SK-N-MC (cell line): ENCODE measurements around the gene PSMD13.
"Not testable (repeated sequence)": the region's sequence is repeated elsewhere in the genome, so short reads cannot be mapped to it uniquely, and the experiment has no call there.

Experiments used
- DNase-seq: peaks from one replicate; pipeline ENCODE4 v3.0.0-alpha.2; 2011; ENCODE audit warnings: low read depth, low spot score
- H3K27ac ChIP-seq: fragments of 200-600 bp; sonication (generic); 2 replicates; pipeline ENCODE4 v1.5.1; 2016; ENCODE audit warnings: mixed run types
- H3K36me3 ChIP-seq: fragments of 200-600 bp; sonication (generic); 2 replicates; pipeline ENCODE4 v1.6.1; 2017; ENCODE audit warnings: antibody characterized with exemption, low read length, mixed read lengths; ENCODE audit not compliant: insufficient read depth
- H3K4me3 ChIP-seq: fragments of 200-600 bp; sonication (generic); 2 replicates; pipeline ENCODE4 v1.5.1; 2016
- H3K9ac ChIP-seq: fragments of 200-600 bp; sonication (generic); 2 replicates; pipeline ENCODE4 v1.8.0; 2017; ENCODE audit warnings: mixed run types, mixed read lengths; ENCODE audit not compliant: insufficient read length
- H3K9me3 ChIP-seq: fragments of 200-600 bp; sonication (generic); 2 replicates; pipeline ENCODE4 v1.6.1; 2017; ENCODE audit warnings: low read depth, mild to moderate bottlenecking, antibody characterized with exemption, low read length, moderate library complexity, mixed read lengths
- EZH2 ChIP-seq: fragments of 200-600 bp; sonication (generic); IDR thresholded peaks from one replicate; pipeline ENCODE4 v1.6.1; 2017; ENCODE audit warnings: antibody characterized with exemption
- FOXP2 ChIP-seq: optimal IDR thresholded peaks from 2 replicates; pipeline ENCODE3; 2011; ENCODE audit warnings: mild to moderate bottlenecking, moderate library complexity; ENCODE audit not compliant: insufficient read depth; ENCODE audit errors: extremely low read length, control extremely low read depth
- POLR2AphosphoS5 ChIP-seq: IDR thresholded peaks from 2 replicates; pipeline ENCODE4 v1.6.1; 2012; ENCODE audit warnings: mild to moderate bottlenecking, low read depth, low read length, borderline replicate concordance

PSMD13 gene

GRCh38 chr11:235180-235579 is 1.6 kb upstream of the PSMD13 start:
- no peak overlapping the region for H3K27ac ChIP-seq
- peak overlapping the region; percentile 91 for H3K4me3 ChIP-seq
- H3K9ac ChIP-seq: no peak overlapping the region
- H3K9me3 ChIP-seq: no peaks in the 10 kb centered on the region
- TF ChIP-seq POLR2AphosphoS5 (no peak), EZH2 (no peak), FOXP2 (no peak)
- DNase-seq: no peak
- peaks cover 13% of the 10 kb centered on the region for H3K36me3 ChIP-seq

GRCh38 chr11:235609-235996 is 1.2 kb upstream of the PSMD13 start:
- H3K27ac ChIP-seq: no peak overlapping the region
- peak overlapping the region; percentile 91 for H3K4me3 ChIP-seq
- H3K9ac ChIP-seq: peak overlapping the region; percentile 78
- no peak for DNase-seq
- peaks cover 17% of the 10 kb centered on the region for H3K36me3 ChIP-seq
- TF ChIP-seq FOXP2: no peak
- no peak for TF ChIP-seq POLR2AphosphoS5
- no peak for TF ChIP-seq EZH2
- H3K9me3 ChIP-seq: no peaks in the 10 kb centered on the region

- no peak for DNase-seq
- Histone ChIP-seq H3K27ac (peak within 1 kb of the TSS; percentile 76), H3K36me3 (peaks cover 18% of the 10 kb centered on the region), H3K9ac (peak within 1 kb of the TSS; percentile 92), H3K9me3 (no peaks in the 10 kb centered on the region), H3K4me3 (peak within 1 kb of the TSS; percentile 91)
- TF ChIP-seq POLR2AphosphoS5 (peak; percentile 64; the same call in 1 of the 2 replicates), EZH2 (no peak), FOXP2 (no peak)
Observed at GRCh38 chr11:235997-236773, 591 bp upstream of the PSMD13 start, which contains the start of gene SIRT3. TSS of gene SIRT3 (minus strand) at chr11:236342. CDS start at chr11:236328, 14 bp downstream.

- DNase-seq, H3K9me3 ChIP-seq, H3K27ac ChIP-seq: not testable (repeated sequence)
- Histone ChIP-seq H3K9ac (peak overlapping the region; percentile 92), H3K4me3 (peak overlapping the region; percentile 78; the same call in 1 of the 2 replicates), H3K36me3 (peaks cover 38% of the 10 kb centered on the region)
Observed at GRCh38 chr11:238346-238745, 1.6 kb downstream of the PSMD13 start.

GRCh38 chr11:240315-240714 is 3.5 kb downstream of the PSMD13 start:
- Histone ChIP-seq H3K4me3 (no peak overlapping the region), H3K36me3 (peaks cover 58% of the 10 kb centered on the region)

GRCh38 chr11:241634-242033 is 4.9 kb downstream of the PSMD13 start:
- TF ChIP-seq EZH2 (no peak), FOXP2 (no peak), POLR2AphosphoS5 (no peak)
- no peak overlapping the region for H3K9ac ChIP-seq
- H3K36me3 ChIP-seq: peaks cover 71% of the 10 kb centered on the region
- no peak overlapping the region for H3K27ac ChIP-seq
- H3K9me3 ChIP-seq: no peaks in the 10 kb centered on the region
- no peak overlapping the region for H3K4me3 ChIP-seq
- DNase-seq: no peak

More at GRCh38 chr11:240315-240714, 3.5 kb downstream of the PSMD13 start:
- H3K9me3 ChIP-seq: no peaks in the 10 kb centered on the region
- H3K9ac ChIP-seq: no peak overlapping the region
- DNase-seq: no peak
- TF ChIP-seq POLR2AphosphoS5 (no peak), FOXP2 (no peak), EZH2 (no peak)
- no peak overlapping the region for H3K27ac ChIP-seq

- Histone ChIP-seq H3K36me3 (peaks cover 90% of the 10 kb centered on the region), H3K27ac (no peak overlapping the region), H3K9me3 (no peaks in the 10 kb centered on the region), H3K4me3 (no peak overlapping the region), H3K9ac (no peak overlapping the region)
- TF ChIP-seq FOXP2: no peak
- TF ChIP-seq EZH2: no peak
- no peak for TF ChIP-seq POLR2AphosphoS5
- no peak for DNase-seq
Observed at GRCh38 chr11:244376-244775, 7.6 kb downstream of the PSMD13 start.

- no peak for DNase-seq
- TF ChIP-seq FOXP2 (no peak), POLR2AphosphoS5 (no peak), EZH2 (no peak)
- H3K9me3 ChIP-seq: no peaks in the 10 kb centered on the region
- H3K9ac ChIP-seq: no peak overlapping the region
- H3K4me3 ChIP-seq: no peak overlapping the region
- no peak overlapping the region for H3K27ac ChIP-seq
- peaks cover 86% of the 10 kb centered on the region for H3K36me3 ChIP-seq
Observed at GRCh38 chr11:249062-249461, 12.3 kb downstream of the PSMD13 start.

GRCh38 chr11:250274-250673 is 13.5 kb downstream of the PSMD13 start:
- Histone ChIP-seq H3K27ac (no peak overlapping the region), H3K9ac (no peak overlapping the region), H3K36me3 (peaks cover 74% of the 10 kb centered on the region), H3K4me3 (no peak overlapping the region), H3K9me3 (no peaks in the 10 kb centered on the region)
- TF ChIP-seq POLR2AphosphoS5 (no peak), FOXP2 (no peak), EZH2 (no peak)
- DNase-seq: no peak
